B cell (primary cell): Measurements from ENCODE around the gene KRT37.

Source experiments
- EZH2 ChIP-seq: IDR thresholded peaks from 2 replicates; pipeline ENCODE4 v1.6.1; 2012; ENCODE audit warnings: borderline replicate concordance, low read depth, mild to moderate bottlenecking, moderate library complexity, low read length; ENCODE audit not compliant: insufficient read depth, poor library complexity, severe bottlenecking
- TF ChIP-seq, protein P1 (sequence below): fragments of 200-600 bp; IDR thresholded peaks from one replicate; pipeline ENCODE4 v1.8.0; 2022; ENCODE audit warnings: antibody characterized with exemption, mild to moderate bottlenecking

DNA sequence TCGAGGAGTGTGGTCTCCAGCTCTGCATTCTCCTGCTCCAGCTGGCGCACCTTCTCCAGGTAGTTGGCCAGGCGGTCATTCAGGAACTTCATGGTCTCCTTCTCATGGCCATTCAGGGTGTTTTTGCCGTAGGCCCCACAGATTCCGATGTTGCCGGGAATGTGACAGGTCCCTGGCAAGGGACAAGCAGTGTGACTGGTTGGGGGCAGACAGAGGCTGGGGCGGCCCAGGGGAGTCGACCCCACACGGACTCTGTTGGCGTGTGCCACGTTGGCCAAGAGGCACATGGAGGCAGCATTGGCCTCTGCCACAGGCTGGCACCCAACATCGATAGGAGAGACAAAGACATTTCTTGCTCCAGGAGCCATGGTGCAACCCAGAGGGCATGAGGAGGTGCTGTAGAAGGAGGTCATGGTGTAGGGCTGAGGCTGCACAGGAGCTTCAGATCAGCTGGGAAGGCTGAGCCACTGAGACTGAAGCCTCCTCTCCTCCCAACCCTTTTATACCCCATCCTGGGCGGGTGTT, at the start of gene KRT37:
- TF ChIP-seq EZH2, result no peak
- TF ChIP-seq, protein P1, sequence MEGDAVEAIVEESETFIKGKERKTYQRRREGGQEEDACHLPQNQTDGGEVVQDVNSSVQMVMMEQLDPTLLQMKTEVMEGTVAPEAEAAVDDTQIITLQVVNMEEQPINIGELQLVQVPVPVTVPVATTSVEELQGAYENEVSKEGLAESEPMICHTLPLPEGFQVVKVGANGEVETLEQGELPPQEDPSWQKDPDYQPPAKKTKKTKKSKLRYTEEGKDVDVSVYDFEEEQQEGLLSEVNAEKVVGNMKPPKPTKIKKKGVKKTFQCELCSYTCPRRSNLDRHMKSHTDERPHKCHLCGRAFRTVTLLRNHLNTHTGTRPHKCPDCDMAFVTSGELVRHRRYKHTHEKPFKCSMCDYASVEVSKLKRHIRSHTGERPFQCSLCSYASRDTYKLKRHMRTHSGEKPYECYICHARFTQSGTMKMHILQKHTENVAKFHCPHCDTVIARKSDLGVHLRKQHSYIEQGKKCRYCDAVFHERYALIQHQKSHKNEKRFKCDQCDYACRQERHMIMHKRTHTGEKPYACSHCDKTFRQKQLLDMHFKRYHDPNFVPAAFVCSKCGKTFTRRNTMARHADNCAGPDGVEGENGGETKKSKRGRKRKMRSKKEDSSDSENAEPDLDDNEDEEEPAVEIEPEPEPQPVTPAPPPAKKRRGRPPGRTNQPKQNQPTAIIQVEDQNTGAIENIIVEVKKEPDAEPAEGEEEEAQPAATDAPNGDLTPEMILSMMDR, result no peak
